GM10248 (cell line): ENCODE data around the gene ACTR3.
A peak's percentile ranks its signal among the peaks of the same experiment; 100 is the strongest.

Experiments used
- CTCF ChIA-PET: fragments of 300-600 bp; sonication (Branson Sonifier 250); formaldehyde crosslinking; extraction: SDS; loops from one replicate; lab custom pipeline; 2021; ENCODE audit warnings: antibody characterized with exemption; lab: Yijun Ruan, JAX
- POLR2A ChIA-PET: fragments of 350-650 bp; sonication (Branson Sonifier 250); formaldehyde crosslinking; extraction: SDS; loops from one replicate; lab custom pipeline; 2020; ENCODE audit warnings: antibody characterized with exemption; lab: Yijun Ruan, JAX
- DNase-seq: peaks from one replicate; pipeline ENCODE4 v3.0.0; 2012; ENCODE audit errors: extremely low spot score
- TF ChIP-seq, protein P1 (sequence below): IDR thresholded peaks from 2 replicates; pipeline ENCODE4 v1.5.1; 2012; ENCODE audit warnings: mild to moderate bottlenecking, low read depth; ENCODE audit errors: extremely low read depth, missing control alignments, control extremely low read depth

Gene ACTR3

DNA sequence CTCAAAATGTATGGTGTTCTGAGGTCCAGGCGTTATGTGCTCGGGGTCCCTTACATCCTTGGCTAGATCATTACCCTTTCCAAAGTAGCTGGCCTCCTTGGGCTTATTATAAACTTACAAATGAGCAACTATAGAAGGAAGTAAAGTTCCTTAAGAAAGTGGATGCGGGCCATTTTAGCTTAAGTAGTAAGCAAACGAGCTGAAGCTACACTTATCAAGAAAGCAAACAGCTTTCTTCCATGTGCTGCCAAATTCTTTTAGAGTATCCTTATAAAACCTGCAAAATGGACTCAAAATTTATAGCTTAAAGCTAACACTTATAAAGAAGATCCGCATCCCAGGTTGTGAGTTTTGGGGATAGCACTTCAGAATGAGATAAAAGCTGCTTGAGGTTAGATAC, 75.3 kb downstream of the ACTR3 start:
- TF ChIP-seq, protein P1, sequence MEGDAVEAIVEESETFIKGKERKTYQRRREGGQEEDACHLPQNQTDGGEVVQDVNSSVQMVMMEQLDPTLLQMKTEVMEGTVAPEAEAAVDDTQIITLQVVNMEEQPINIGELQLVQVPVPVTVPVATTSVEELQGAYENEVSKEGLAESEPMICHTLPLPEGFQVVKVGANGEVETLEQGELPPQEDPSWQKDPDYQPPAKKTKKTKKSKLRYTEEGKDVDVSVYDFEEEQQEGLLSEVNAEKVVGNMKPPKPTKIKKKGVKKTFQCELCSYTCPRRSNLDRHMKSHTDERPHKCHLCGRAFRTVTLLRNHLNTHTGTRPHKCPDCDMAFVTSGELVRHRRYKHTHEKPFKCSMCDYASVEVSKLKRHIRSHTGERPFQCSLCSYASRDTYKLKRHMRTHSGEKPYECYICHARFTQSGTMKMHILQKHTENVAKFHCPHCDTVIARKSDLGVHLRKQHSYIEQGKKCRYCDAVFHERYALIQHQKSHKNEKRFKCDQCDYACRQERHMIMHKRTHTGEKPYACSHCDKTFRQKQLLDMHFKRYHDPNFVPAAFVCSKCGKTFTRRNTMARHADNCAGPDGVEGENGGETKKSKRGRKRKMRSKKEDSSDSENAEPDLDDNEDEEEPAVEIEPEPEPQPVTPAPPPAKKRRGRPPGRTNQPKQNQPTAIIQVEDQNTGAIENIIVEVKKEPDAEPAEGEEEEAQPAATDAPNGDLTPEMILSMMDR: no peak
- no peak for DNase-seq
- POLR2A ChIA-PET: interaction anchor here (0.6 kb wide), 1 partner anchor 192 kb away, joined by 4 read pairs; no protein-coding TSS in a partner anchor
- CTCF ChIA-PET: interaction anchor here (0.7 to 3.0 kb wide), 15 partner anchors 9 to 586 kb away, joined by 3 to 16 read pairs (median 7); no protein-coding TSS in a partner anchor

DNA sequence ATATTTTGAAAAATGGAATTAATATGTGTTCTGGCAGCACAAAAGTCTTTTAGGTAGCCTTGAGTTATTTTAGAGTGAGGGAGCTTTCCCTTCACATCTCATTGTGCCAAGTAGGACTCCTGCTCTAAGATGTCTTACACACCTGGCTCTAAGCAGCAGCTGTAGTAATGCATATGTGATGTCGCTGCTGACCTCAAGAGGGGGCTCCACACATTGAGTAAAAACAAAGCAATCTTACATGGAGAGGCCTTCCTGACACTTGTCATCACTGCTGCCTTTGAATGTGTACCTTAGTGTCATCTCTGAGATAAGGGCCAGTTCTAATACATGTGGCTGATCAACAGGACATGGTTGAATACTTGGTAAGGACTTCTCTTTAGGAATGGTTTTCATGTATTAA, 75.8 kb downstream of the ACTR3 start:
- POLR2A ChIA-PET: no interaction called here
- no peak for DNase-seq
- TF ChIP-seq, protein P1: peak; percentile 61
- CTCF ChIA-PET: interaction anchor here (0.7 to 3.0 kb wide), 16 partner anchors 9 to 586 kb away, joined by 3 to 16 read pairs (median 6); no protein-coding TSS in a partner anchor

DNA sequence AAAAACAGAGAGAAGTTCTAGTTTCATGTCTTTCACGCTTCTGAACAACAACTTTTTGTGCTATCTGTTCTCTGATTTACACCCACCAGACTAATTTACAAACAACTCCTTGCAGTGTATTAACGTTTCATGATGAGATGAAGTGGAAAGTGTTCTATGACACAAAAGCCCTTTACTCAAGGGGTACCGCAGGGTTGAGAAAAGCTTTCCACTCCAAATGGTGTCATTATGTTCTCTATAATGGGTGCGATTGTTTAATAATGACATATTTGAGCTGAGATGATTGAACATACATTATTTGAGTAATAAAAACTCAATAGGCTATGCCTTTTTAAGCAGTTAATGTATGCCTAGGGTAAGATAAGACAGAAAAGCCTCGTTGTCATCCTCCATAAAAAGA, 76.3 kb downstream of the ACTR3 start:
- POLR2A ChIA-PET: no interaction called here
- CTCF ChIA-PET: interaction anchor here (0.9 to 3.0 kb wide), 15 partner anchors 9 to 585 kb away, joined by 3 to 16 read pairs (median 7); no protein-coding TSS in a partner anchor
- DNase-seq: no peak
- TF ChIP-seq, protein P1: no peak

DNA sequence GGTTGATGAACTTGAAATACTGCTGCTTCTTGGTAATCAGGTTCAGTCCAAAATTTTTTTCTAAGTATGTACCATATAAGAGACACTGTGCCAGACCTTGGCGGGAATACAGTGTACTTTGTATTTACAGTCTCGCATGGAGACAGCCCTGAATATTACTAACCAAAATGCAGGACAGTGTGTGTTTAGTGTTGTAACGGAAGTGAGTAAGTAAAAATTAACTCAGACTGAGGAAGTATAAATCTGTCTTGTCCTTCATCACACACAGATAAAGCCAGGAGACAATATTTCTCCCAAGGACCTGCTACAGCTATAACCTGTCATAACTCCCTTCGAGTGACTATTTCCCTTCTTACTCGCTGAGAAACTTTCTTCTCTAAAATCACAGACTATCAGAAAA, 76.9 kb downstream of the ACTR3 start:
- TF ChIP-seq, protein P1: no peak
- ChIA-PET POLR2A (no interaction called here), CTCF (interaction anchor here (0.9 to 3.0 kb wide), 11 partner anchors 8 to 585 kb away, joined by 3 to 16 read pairs (median 8); no protein-coding TSS in a partner anchor)
- no peak for DNase-seq

DNA sequence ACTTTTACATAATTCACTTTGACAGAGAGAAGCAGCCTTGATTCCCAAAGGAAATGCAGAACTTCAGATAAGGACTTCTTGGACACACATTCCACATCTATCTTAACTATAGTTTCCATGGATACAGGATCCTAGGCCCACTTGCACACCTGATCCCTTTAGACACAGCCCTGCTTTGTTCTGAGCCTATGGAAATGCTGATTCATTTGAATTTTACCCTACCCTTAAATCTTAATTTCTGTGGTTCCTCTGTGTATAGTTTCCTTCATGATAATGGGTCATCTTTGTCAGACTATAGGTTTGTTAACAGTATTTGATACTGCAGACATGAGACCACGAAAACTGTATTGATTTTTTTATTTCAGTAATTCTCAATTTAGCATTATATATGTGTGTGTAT, 77.4 kb downstream of the ACTR3 start:
- ChIA-PET POLR2A (no interaction called here), CTCF (interaction anchor here (1.1 to 3.0 kb wide), 8 partner anchors 8 to 70 kb away, joined by 3 to 32 read pairs (median 12); no protein-coding TSS in a partner anchor)
- TF ChIP-seq, protein P1: no peak
- DNase-seq: no peak

DNA sequence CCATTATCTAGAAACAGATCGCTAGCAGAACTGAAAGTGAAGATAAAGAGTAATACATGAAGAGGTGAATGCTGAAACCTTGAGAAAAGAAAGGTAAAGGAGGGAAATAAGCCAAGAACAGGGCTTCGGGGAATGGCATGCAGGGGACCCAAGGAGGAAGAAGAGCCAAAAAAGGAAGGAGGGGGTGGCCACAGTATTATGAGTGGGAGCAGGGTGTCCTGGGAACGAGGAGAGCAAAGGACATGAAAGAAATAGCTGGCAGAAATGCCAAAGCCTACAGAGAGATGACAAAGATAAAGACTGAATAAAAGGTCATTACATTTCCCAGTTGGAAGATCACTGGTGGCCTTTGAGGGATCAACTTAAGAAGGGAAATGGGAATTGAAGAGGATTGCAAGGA, 82.9 kb downstream of the ACTR3 start:
- DNase-seq: no peak
- CTCF ChIA-PET: interaction anchor here (1.2 kb wide), 1 partner anchor 10 kb away, joined by 3 read pairs; no protein-coding TSS in a partner anchor
- POLR2A ChIA-PET: no interaction called here
- TF ChIP-seq, protein P1: no peak
